Measurements from ENCODE around the gene SH3PXD2A.

The SH3PXD2A gene

GRCh38 chr10:103574097-103575061 is 281.0 kb downstream of the SH3PXD2A start:
- DNase-seq = no peak

DNA sequence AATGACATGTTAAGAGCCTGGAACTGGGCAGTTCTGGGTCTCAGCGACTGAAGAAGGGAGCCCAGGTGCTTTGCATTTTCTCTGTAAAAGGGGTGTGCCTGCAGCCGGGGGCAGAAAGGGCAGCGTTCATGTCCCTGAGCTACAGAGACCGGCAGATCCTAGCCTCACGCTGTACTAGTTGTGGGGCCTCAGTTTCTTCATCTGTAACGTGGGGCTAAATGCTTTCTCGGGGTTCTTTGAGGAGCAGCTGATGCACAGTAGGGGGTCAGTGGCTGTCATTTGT is 282.2 kb downstream of the SH3PXD2A start:
- no peak for DNase-seq

GRCh38 chr10:103572347-103573204 is 282.8 kb downstream of the SH3PXD2A start:
- no peak for DNase-seq

DNA sequence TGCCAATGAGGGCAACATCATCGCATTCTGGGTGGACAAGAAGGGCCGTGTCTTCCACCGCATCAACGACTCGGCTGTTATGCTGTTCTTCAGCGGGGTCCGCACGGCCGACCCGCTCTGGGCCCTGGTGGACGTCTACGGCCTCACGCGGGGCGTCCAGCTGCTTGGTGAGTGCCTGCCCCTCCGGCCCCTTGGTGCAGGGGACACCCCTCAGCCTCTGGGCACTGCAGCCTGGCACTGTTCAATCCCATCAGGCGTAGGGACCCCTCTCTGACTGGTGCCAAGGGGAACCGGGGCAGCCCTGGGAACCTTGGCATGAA is 283.8 kb downstream of the SH3PXD2A start:
- no peak for DNase-seq

GRCh38 chr10:103570844-103571655 is 284.3 kb downstream of the SH3PXD2A start:
- no peak for DNase-seq

DNA sequence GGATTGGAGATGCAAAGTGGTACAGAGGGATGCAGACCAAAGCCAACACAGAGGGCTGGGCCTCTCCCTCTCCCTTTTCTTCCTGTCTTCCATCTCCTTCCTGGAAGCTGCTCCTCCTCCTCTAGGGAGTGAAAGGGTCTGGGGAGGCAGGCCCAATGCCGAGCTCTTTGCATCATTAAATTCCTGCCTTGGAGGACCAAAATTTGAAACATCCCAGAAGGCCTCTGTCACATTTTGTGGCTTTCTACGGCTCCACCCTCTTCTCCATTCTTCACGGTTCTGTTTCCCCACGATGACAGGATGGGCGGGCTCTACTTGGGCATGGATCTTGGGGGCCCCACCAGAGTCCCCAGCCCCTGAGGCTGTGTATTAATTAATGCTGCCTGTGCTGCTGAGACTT is 285.5 kb downstream of the SH3PXD2A start:
- DNase-seq = no peak

- no peak for DNase-seq
Measured at GRCh38 chr10:103568505-103568904, 286.9 kb downstream of the SH3PXD2A start.

- DNase-seq = no peak
Measured at GRCh38 chr10:103566536-103566935, 288.8 kb downstream of the SH3PXD2A start.

DNA sequence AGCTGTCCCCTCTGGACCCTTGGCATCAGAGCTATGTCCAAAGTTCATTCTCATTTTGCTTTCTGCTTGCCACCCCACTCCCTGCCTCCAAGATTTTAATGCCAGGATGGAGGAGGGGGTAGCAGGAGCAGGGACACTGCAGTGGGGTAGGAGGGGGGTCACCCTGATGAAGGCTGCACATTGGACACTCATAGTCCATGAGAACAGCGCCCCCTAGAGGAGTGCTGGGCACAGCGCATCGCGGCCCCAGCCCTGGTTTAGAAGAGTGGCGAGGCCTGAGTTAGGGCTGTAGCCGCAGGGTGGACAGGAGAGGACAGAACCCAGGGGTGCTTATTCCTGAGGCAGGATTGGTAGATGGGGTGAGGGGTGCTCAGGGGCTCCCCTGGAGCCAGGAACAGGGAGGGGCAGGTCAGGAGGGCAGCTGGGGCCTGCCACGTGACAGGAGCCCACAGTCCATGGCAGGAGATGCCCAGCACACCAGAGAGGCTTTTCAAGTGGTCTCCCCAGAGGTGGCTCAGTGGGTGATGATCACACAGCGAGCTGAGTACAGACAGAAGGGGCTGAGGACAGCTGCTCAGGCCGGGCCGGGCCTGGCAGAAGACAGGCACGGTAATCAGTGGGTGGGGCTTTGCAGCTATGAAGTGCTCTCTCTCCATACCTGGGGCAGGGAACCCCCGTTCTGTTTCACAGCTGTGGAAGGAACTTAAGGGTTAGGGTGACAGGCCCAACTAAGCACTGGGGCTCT is 290.4 kb downstream of the SH3PXD2A start:
- DNase-seq = no peak

DNA sequence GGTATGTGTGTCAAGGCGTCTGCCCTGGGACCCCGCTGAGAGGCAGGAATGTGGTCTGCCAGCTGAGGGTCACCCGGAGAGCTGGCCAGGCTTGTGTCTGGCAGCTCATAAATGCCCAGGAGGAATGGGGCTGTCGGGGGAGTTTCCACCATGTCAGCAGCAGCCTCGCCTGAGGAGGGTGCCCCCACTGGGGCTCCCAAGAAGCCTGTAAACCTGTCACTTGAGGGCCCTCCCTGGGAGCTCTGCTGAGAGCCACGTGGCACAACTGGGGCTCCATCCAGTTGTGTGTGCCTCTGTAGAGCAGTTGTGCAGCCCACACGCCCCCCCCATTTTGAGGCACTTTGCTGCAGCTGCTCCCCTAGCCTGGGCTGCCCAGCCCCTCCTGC is 291.3 kb downstream of the SH3PXD2A start:
- DNase-seq = no peak

- DNase-seq = no peak
Measured at GRCh38 chr10:103563231-103564115, 291.9 kb downstream of the SH3PXD2A start.

- DNase-seq = no peak
Measured at GRCh38 chr10:103562383-103562782, 293.0 kb downstream of the SH3PXD2A start.

DNA sequence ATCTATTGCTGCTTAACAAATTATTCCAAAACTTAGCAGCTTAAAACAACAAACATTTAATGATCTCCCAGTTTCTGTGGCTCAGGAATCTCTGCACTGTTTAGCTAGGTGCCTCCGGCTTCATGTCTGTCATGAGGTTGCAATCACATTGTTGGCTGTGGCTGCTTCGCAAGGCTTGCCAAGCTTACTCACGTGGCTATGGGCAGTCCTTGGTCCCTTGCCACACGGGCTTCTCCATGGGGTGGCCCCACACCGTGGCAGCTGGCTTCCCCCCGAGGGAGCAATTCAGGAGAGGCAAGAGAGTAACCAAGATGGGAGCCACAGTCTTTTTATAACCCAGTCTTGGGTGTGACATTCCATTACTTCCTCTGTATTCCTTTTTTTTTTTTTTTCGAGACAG is 294.5 kb downstream of the SH3PXD2A start:
- no peak for DNase-seq

GRCh38 chr10:103559776-103560175 is 295.6 kb downstream of the SH3PXD2A start:
- DNase-seq = no peak

DNA sequence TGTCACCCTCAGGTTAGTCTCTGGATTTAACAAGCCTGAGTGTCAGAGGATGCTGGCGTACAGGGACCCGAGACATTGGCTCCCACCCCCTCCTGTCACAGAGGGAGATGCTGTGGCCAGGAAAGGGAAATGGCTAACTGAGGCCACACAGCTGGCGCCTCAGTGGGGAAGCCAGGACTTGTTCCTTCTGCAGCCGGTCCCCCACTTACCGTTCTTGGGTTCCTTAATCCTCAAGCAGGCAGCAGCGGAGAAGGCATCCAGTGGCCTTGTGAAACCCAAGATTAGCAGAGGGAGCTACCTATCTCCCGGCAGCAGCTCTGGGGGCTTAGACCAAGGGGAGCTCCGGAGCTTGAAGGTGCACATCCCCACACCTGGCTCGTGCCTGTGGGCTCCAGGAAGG is 296.5 kb downstream of the SH3PXD2A start:
- no peak for DNase-seq

- no peak for DNase-seq
Measured at GRCh38 chr10:103557455-103557854, 297.9 kb downstream of the SH3PXD2A start.

- DNase-seq = no peak
Measured at GRCh38 chr10:103556383-103557007, 298.9 kb downstream of the SH3PXD2A start.

DNA sequence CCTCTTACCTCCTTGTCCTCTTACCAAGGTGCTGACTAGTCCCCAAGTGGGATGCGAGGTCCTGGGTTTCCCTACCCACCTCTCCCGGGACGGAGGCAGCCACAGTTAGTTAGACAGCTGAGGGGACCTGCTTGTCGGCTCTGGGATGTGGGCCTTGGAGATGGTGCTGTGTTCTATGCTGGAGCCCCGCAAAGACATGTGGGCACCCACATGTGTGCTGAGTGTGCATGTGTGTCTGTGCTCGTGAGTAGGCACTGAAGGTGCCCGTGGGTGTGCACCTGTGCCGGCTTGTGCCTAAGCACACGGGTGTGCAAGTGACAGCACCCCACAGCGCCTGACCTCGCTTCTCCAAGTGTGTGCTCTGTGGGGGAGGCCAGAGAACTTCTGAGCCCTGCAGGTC is 299.7 kb downstream of the SH3PXD2A start:
- DNase-seq = no peak

GRCh38 chr10:103555325-103555649 is 300.1 kb downstream of the SH3PXD2A start:
- no peak for DNase-seq

DNA sequence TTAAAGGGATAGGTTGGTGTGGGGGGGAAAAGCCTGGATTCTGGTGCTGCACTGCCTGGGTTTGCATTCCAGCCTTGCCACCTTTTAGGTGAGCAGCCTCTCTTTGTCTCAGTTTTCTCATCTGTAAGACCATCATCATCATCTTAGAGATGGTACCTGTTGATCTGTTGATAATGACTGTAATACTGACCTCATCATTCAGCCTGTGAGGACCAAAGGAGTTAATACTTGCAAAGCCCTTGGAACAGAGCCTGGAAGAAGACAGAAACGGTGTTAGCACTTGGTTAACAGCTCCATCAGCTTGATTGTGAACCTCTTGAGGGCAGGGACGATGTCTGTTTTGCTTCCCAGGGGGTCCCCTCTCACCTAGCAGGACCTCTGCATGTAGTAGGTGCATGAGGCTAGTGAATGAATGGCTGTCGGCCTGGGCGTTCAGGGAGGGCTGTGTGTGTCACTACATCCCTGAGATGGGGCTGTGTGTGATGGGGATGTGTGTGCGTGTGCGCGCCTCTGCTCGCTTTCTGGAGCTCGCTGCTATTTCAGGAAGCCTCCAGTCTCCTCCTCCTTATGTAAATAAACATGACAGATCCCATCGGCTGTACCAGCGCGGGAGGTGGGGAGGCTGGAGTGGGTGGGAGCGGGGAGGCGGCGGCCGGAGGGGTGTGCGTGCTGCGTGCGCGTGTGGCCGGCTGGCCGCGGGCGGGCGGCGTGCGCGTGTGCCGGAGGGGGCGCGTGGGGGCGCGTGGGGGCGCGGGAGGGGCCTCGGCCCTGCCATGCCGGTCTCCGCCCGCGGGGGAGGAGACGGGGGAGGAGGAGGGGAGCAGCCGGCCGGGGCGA is 300.7 kb downstream of the SH3PXD2A start:
- peak; percentile 12 for DNase-seq

Data from NCI-H2227 treated with DMSO at 0.1 percent for 48 hours (cell line).